Panc1 (cell line): Measurements from ENCODE around the gene ADCY4. TPM values are rescaled to one million over a fixed set of nuclear protein-coding genes. Genes with fewer than 3 reads are reported as not detected.

Experiments used
- ATAC-seq: fragments of 200-7000 bp; cut with Tn5 transposase; 2 replicates; pipeline ENCODE4 v1.9.1; 2020; ENCODE audit warnings: mild to moderate bottlenecking, moderate library complexity
- BruUV-seq: library from RNA; stranded (reverse); fragments of 400-500 nt; replicated peaks from 2 replicates; lab custom pipeline; 2021; lab: Mats Ljungman, UMichigan
- CTCF ChIA-PET: fragments of 300-600 bp; sonication (Branson Sonifier 250); formaldehyde crosslinking; loops from one replicate; lab custom pipeline; 2022; ENCODE audit warnings: antibody characterized with exemption; lab: Charles Lee
- POLR2A ChIA-PET: fragments of 300-600 bp; sonication (Branson Sonifier 250); formaldehyde crosslinking; loops from one replicate; lab custom pipeline; 2022; ENCODE audit warnings: antibody characterized with exemption; lab: Charles Lee
- DNase-seq: peaks from one replicate; pipeline ENCODE4 v3.0.0-alpha.2; 2010; ENCODE audit warnings: low read depth, low spot score
- H3K27ac ChIP-seq: 2 replicates; pipeline ENCODE4 v1.5.1; 2011; ENCODE audit warnings: mild to moderate bottlenecking, low read length, inconsistent platforms
- H3K27me3 ChIP-seq: fragments of 200-500 bp; sonication (Bioruptor generic); 2 replicates; pipeline ENCODE4 v1.6.0; 2014; ENCODE audit warnings: low read length, inconsistent platforms; ENCODE audit not compliant: control insufficient read depth, insufficient read depth
- H3K36me3 ChIP-seq: fragments of 200-500 bp; sonication (Bioruptor generic); 2 replicates; pipeline ENCODE4 v1.5.1; 2014; ENCODE audit warnings: inconsistent platforms, mild to moderate bottlenecking, low read length, moderate library complexity; ENCODE audit not compliant: control insufficient read depth, insufficient read depth
- H3K4me1 ChIP-seq: 2 replicates; pipeline ENCODE4 v1.5.1; 2011; ENCODE audit warnings: inconsistent platforms, mild to moderate bottlenecking, low read length, moderate library complexity; ENCODE audit not compliant: control insufficient read depth, insufficient read depth
- H3K4me3 ChIP-seq, 2 experiments: 2 replicates each; pipeline ENCODE4 v1.5.1; 2011 to 2012; ENCODE audit warnings: low read depth in 2 of 2, low read length in 2 of 2, mild to moderate bottlenecking in 2 of 2, inconsistent platforms in 1 of 2, moderate library complexity in 1 of 2
- H3K9me3 ChIP-seq: fragments of 200-500 bp; sonication (Bioruptor generic); 2 replicates; pipeline ENCODE4 v1.5.1; 2014; ENCODE audit warnings: low read depth, mild to moderate bottlenecking, inconsistent platforms, low read length, moderate library complexity; ENCODE audit not compliant: control insufficient read depth, insufficient read depth
- CTCF ChIP-seq: fragments of 450-650 bp; IDR thresholded peaks from 2 replicates; pipeline ENCODE4 v1.5.1; 2017; ENCODE audit warnings: mild to moderate bottlenecking
- POLR2AphosphoS5 ChIP-seq: IDR thresholded peaks from 2 replicates; pipeline ENCODE4 v1.6.1; 2012; ENCODE audit warnings: mild to moderate bottlenecking, low read depth, low read length, moderate library complexity
- REST ChIP-seq, 2 experiments: IDR thresholded peaks; 2 replicates each; pipeline ENCODE4 v1.6.1; 2011 to 2012; ENCODE audit warnings: low read depth in 2 of 2, control low read depth in 1 of 2, low read length in 1 of 2, mild to moderate bottlenecking in 1 of 2, moderate library complexity in 1 of 2; ENCODE audit not compliant: insufficient read depth in 1 of 2
- SIN3A ChIP-seq: IDR thresholded peaks from 2 replicates; pipeline ENCODE4 v1.6.1; 2012; ENCODE audit warnings: low read depth, mild to moderate bottlenecking, low read length, moderate library complexity, borderline replicate concordance; ENCODE audit not compliant: insufficient read depth
- TCF7L2 ChIP-seq: IDR thresholded peaks from 2 replicates; pipeline ENCODE4 v1.6.1; 2011; ENCODE audit warnings: mild to moderate bottlenecking, low read depth, low read length, inconsistent platforms
- in situ Hi-C: cut with HindIII; loops from 2 replicates; pipeline ENCODE4 v1.10.0; 2016; ENCODE audit warnings: low sequenced_read_pairs, low pct_unique_long_range_greater_than_20kb
- intact Hi-C: fragments of 100-400 bp; cut with micrococcal nuclease; formaldehyde crosslinking; loops from one replicate; pipeline ENCODE4 v1.10.0; 2022; ENCODE audit not compliant: unreplicated experiment
- total RNA-seq: library from RNA; stranded (reverse); gene quantifications from one replicate; pipeline ENCODE4 v1.2.1, GENCODE V29; 2021; ENCODE audit not compliant: unreplicated experiment

The ADCY4 gene
- total RNA-seq, 1 experiment from 2014 or later = 0.21 TPM

- ATAC-seq (no peak), DNase-seq (no peak)
- CTCF ChIA-PET = no interaction called here
- Histone ChIP-seq H3K4me3 (no peak overlapping the region), H3K9me3 (no peaks in the 10 kb centered on the region), H3K4me1 (no peaks in the 10 kb centered on the region), H3K27me3 (no peaks in the 10 kb centered on the region), H3K36me3 (no peaks in the 10 kb centered on the region), H3K27ac (no peak overlapping the region)
- POLR2A ChIA-PET = no interaction called here
- no TSS peak for BruUV-seq
- TF ChIP-seq POLR2AphosphoS5 = no peak
- TF ChIP-seq SIN3A = no peak
- TF ChIP-seq REST (IDR thresholded peaks at IDR 0.05; ENCODE audit: insufficient read depth in 1 of 2, low read depth in 2 of 2, low read length in 1 of 2) = no peak
- TF ChIP-seq CTCF = no peak
- intact Hi-C loops (no loop called here), in situ Hi-C loops (no loop called here)
These were observed 41.3 kb downstream of the ADCY4 start for GRCh38 chr14:24293525-24293924.

- Histone ChIP-seq H3K27ac (no peak overlapping the region), H3K27me3 (no peaks in the 10 kb centered on the region), H3K4me3 (no peak overlapping the region), H3K4me1 (no peaks in the 10 kb centered on the region), H3K36me3 (no peaks in the 10 kb centered on the region), H3K9me3 (no peaks in the 10 kb centered on the region)
- intact Hi-C loops (no loop called here), in situ Hi-C loops (no loop called here)
- TF ChIP-seq TCF7L2 (no peak), SIN3A (no peak), CTCF (no peak), REST (IDR thresholded peaks at IDR 0.05; ENCODE audit: insufficient read depth in 1 of 2, low read depth in 2 of 2, low read length in 1 of 2) (no peak), POLR2AphosphoS5 (no peak)
- ChIA-PET POLR2A (no interaction called here), CTCF (interaction anchor here (0.6 kb wide), 1 partner anchor 509 kb away, joined by 5 read pairs; no protein-coding TSS in a partner anchor)
- no TSS peak for BruUV-seq
- no peak for ATAC-seq
- DNase-seq = no peak
These were observed 42.6 kb downstream of the ADCY4 start for GRCh38 chr14:24292118-24292807.
